ENCODE measurements around the gene GLRX5. TPM values are rescaled to one million over a fixed set of nuclear protein-coding genes. Genes with fewer than 3 reads are reported as not detected.

GLRX5 gene
- total RNA-seq, 4 donors from 2014 or later, result 19.8 to 42.1 (median 33.7) TPM

DNA sequence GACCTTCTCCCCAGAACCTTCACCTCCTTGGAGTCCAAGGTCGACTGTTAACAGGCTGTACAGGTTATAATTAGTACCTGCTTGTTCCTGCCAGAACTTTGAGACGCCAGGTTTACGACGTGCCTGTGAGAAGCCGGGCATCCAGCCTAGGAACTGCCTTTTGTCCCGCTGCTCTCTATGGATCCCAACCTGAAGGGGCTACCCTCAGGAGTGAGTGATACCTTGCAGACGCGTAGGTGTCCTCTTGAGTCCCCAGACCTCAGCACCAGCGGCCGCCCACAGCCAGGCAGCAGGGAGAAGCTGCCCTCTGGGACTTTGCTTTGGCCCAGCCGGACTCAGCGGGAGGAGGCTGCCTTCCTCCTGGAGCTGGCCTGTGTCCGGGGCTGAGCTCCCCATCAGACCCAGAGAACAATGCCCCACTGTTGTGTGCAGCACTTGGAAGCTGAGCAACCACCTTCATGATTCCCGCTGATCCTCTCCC is 34.6 kb upstream of the GLRX5 start:
- no peaks in the 10 kb centered on the region for H3K36me3 ChIP-seq
- no peak overlapping the region for H3K4me3 ChIP-seq
- peak overlapping the region; percentile 56 for H3K27ac ChIP-seq
- TF ChIP-seq POLR2A (IDR thresholded peaks at IDR 0.05) (no peak), CTCF (IDR thresholded peaks at IDR 0.05) (no peak), POLR2AphosphoS5 (IDR thresholded peaks at IDR 0.05) (no peak), EP300 (IDR thresholded peaks at IDR 0.05) (no peak)
- no peaks in the 10 kb centered on the region for H3K27me3 ChIP-seq
- DNase-seq (ENCODE audit: low spot score in 2 of 2), result no peak
- H3K9me3 ChIP-seq, result no peaks in the 10 kb centered on the region
- WGBS, result 50% methylated on average over 11 of the region's 14 CpGs
- H3K4me1 ChIP-seq, result peaks cover 87% of the 10 kb centered on the region

GRCh38 chr14:95500772-95501401 is 34.0 kb upstream of the GLRX5 start:
- Histone ChIP-seq H3K4me3 (no peak overlapping the region), H3K27ac (peak overlapping the region; percentile 56), H3K9me3 (no peaks in the 10 kb centered on the region), H3K27me3 (no peaks in the 10 kb centered on the region), H3K4me1 (peaks cover 87% of the 10 kb centered on the region), H3K36me3 (no peaks in the 10 kb centered on the region)
- DNase-seq (ENCODE audit: low spot score in 2 of 2), result no peak
- 61% methylated on average over 14 of the region's 14 CpGs for WGBS
- TF ChIP-seq CTCF (IDR thresholded peaks at IDR 0.05), result no peak
- TF ChIP-seq POLR2AphosphoS5 (IDR thresholded peaks at IDR 0.05), result no peak
- TF ChIP-seq POLR2A (IDR thresholded peaks at IDR 0.05), result no peak
- no peak for TF ChIP-seq EP300 (IDR thresholded peaks at IDR 0.05)

- H3K4me1 ChIP-seq, result peaks cover 86% of the 10 kb centered on the region
- TF ChIP-seq POLR2AphosphoS5 (IDR thresholded peaks at IDR 0.05) (no peak), CTCF (IDR thresholded peaks at IDR 0.05) (no peak), EP300 (IDR thresholded peaks at IDR 0.05) (no peak), POLR2A (IDR thresholded peaks at IDR 0.05) (no peak)
- H3K27me3 ChIP-seq, result no peaks in the 10 kb centered on the region
- H3K27ac ChIP-seq, result peak overlapping the region; percentile 56
- H3K4me3 ChIP-seq, result no peak overlapping the region
- WGBS, result 81% methylated on average over 11 of the region's 14 CpGs
- no peak for DNase-seq (ENCODE audit: low spot score in 2 of 2)
- H3K9me3 ChIP-seq, result no peaks in the 10 kb centered on the region
- no peaks in the 10 kb centered on the region for H3K36me3 ChIP-seq
Observed at GRCh38 chr14:95502381-95502950, 32.4 kb upstream of the GLRX5 start.

- DNase-seq (ENCODE audit: low spot score in 2 of 2), result no peak
- Histone ChIP-seq H3K27me3 (no peaks in the 10 kb centered on the region), H3K4me1 (peaks cover 88% of the 10 kb centered on the region), H3K36me3 (no peaks in the 10 kb centered on the region), H3K4me3 (no peak overlapping the region), H3K9me3 (no peaks in the 10 kb centered on the region), H3K27ac (no peak overlapping the region)
- 82% methylated on average over 8 of the region's 8 CpGs for WGBS
- TF ChIP-seq EP300 (IDR thresholded peaks at IDR 0.05) (no peak), POLR2AphosphoS5 (IDR thresholded peaks at IDR 0.05) (no peak), CTCF (IDR thresholded peaks at IDR 0.05) (no peak), POLR2A (IDR thresholded peaks at IDR 0.05) (no peak)
Observed at GRCh38 chr14:95503365-95504134, 31.3 kb upstream of the GLRX5 start.
